Stimulated activated CD8-positive, alpha-beta memory T cell treated with anti-CD3 and anti-CD28 coated beads, Interleukin-12 subunit alpha, Interleukin-12 subunit beta, amount 100 ng/mL, for 24 hours (primary cell): Measurements from ENCODE around the gene KRT6B.

Experiments used
- DNase-seq: peaks from one replicate; pipeline ENCODE4 v3.0.0-alpha.2; 2020; ENCODE audit errors: extremely low read depth

The KRT6B gene

DNA sequence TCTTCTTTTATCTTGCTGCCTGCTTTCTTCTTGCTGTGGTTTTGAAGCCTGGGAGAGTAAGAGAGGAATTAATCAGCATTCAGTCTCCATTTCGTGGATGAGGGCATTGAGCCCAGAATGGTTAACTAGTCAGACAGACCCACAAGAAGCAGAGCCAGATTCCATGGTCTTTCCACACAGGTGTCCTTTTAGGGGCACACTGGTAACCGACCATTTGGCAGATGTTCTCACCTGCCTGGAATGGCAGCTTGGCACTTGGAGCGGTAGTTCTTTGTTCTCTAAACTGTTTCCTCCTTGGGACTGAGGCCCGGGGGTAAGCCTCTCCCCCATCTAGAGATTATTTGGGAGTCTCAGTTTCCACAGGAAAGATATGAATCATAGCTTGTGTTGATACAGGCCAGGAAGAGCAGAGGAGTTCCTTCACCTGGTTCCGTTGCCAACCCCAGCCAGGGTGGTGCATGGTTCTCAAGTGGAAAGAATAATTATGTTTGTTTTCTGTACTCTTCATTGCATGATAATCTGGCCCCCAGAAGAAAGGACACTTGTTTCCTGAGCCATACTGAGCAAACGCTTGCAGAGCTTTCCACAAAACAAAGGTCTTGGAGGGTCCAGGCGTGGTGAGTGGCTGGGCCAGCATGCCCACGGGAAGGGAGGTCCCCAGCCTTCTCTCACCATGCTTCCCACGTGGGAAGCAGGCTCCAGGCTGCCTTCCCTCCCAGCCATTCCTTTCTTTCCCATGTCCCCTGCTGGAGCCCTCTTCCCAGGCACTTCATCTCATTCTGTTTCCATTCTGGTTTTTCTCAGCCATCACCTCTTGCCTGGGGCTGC lies 15.7 kb downstream of the KRT6B start:
- no peak for DNase-seq

DNA sequence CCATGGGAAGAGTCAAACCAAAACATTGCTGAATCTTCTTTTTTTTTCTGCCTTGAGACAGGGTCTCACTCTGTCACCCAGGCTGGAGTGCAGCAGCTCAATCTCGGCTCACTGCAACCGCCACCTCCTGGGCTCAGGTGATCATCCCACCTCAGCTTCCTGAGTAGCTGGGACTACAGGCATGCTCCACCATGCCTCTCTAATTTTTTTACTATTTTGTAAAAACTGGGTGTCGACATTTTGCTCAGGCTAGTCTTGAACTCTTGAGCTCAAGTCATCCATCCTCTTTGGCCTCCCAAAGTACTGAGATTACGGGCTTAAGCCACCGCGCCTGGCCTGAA lies 16.3 kb downstream of the KRT6B start:
- no peak for DNase-seq

DNA sequence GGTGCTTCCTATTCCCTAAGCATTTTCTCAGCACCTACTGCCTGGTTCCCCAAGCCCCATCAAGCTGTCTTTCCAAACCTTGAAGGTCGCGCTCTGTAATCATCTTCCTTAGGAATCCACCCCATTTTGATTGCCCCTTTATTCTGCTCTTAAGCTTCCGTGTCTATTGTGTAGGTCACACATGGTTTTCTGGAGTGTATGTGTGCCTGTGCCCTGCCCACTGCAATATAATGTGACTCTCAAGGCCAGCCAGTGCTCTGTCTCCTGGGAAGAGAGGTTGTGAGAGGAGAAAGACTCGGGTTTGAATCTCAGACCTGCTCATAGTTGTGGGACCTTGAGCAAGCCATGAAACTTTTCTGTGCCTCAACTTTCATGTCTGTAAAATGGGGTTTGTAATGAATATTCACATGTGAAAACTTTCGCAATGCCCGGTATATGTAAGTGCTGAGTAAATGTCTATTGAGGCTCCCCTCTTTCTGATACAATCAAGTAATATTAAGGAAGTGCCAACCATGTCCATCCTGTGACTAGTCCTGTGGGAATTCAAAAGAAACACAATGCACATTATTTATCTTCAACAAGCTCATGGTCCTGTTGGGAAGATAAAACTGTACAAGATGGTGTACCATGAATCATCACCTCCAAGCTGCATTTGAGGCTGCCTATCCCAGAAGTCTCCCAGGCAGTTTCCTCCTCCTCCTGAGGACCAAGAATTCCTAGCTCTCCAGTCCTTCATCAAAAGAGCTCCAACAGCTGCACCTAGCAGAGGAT lies 17.0 kb downstream of the KRT6B start:
- no peak for DNase-seq

DNA sequence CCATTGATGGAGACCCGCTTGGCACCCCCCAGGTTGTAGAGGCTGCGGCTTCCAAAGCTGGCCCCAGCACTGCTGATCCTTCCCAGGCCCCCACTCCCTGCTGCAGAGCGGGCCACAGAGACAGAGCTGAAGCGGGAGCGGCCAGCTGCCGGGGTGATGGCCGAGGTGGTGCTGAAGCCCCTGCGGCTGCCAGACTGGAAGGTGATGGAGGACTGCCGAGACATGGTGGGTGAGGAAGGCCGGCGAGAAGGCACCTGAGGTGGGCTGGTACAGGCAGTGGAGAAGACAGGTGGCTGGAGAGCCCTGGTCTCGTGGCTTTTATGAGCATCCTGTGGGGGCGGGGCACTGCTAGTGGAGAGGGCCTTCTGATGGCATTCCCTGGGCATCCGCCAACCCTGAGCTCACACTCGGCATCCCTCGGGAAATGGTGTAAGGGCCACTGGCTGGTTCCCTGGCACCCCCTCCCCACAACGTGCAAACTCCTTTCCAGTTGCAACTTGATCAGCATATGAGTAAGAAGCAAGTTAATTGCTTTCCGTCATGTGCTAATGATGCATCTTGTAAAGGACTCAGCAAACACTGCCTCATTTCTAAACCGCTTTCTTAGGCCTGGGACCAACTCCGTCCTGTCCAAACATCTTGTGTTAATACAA lies 17.7 kb downstream of the KRT6B start, which contains the start of gene KRT75:
TSS of gene KRT75 (minus strand) at position 291 of the 653 bp plus-strand sequence. CDS start at position 224, 67 bp downstream.
- no peak for DNase-seq

DNA sequence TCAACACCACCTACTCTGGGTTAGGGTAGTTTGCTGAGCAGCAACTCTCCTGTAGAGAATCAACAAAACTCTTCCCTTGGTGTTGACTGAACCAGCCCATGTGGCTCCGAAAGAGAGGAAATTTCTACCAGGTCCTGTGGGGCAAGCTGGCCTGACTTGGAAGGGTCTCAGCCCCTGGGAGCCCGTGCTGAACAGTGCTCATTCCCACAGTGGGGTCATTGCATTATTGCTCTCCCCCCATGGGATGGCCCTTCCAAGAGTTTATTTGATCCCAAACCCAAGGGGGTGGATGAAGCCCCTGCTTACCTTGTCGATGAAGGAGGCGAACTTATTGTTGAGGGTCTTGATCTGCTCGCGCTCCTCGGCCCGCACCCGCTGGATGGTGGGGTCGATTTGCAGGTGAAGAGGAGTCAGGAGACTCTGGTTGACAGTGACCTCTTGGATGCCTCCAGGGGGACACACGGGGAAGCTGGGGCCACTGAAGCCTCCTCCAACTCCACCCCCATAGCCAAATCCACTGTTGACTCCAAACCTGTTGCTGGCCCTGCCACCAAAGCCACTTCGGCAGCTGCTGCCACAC lies 18.4 kb downstream of the KRT6B start:
- no peak for DNase-seq

DNA sequence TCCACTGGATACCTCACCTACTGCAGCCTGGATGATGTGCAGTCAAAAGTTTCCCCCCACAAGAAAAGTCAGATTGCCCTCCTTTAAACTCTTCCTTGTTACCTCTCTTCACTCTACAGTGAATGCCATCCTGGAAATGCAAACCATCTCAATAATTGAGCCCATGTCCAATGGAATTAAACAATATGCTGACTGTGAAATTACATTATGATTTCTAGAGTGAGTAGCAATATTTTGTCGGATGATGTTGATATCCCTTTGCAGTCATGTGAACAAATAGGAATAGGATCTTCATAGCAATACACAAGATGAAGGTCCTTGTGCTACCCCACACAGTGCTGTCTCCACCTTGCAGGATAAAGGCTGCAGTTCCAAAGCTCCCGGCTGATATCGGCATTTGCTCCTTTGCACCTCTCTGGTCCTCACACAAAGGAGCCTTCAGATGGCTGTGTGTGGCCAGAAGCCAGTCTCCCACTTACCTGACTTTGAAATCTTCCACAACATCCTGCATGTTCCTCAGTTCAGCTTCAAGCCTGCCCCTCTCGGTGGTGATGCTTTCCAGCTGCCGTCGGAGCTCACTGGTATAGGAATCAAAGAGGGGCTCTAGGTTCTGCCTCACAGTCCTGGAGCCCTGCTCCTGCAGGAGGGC lies 19.3 kb downstream of the KRT6B start:
- no peak for DNase-seq

DNA sequence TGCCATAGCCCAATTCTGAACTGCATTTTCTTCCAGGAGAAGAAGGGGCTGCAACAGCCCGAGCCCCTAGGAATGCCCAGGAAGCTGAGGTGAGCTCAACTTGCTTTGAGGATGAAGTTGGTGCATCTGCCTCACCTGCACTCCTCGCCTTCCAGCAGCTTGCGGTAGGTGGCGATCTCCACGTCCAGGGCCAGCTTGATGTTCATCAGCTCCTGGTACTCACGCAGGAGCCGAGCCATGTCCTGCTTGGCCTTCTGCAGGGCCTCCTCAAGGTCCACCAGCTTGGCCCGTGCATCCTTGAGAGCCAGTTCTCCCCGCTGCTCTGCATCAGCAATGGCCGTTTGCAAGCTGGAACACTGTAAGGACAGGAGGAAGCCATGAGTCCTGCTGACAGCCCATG lies 23.8 kb downstream of the KRT6B start:
- DNase-seq = no peak

DNA sequence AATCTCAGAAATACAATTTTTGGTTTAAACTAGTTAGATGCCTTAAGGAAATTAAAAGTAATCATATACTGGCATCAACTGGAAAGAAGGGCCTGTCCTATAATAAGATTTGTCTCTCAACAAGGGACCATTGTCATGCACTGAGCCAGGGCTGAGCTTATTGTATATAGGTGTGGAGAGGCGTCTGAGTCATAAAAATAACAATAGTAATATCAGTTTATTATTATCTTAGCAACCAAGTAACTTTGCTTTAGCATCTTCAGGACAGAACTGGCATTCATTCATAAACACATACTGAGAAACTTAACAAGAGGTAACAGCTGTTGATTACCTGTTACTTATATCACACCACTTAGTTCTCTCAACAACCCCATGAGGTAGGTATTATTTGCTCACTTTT lies 24.9 kb downstream of the KRT6B start:
- DNase-seq = no peak

DNA sequence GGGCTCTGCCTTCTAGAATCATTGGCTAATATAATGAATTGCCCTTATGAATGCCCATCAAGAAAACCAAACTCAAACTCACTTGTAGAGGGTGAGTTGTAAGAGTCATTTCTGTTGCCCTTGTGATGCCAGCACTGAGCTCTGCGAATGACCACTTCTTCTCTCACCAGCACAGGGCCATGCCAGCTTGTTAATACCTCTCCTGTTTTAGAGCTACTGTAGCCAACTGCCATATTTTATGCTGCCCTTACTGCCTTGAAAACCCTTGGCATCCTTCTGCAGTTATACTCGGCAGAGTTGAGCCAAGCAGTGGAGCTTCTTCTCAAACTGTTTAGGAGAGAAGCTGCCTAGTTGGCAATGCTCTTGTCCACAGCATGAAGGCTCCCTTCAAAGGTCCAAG lies 25.9 kb downstream of the KRT6B start:
- DNase-seq = no peak

DNA sequence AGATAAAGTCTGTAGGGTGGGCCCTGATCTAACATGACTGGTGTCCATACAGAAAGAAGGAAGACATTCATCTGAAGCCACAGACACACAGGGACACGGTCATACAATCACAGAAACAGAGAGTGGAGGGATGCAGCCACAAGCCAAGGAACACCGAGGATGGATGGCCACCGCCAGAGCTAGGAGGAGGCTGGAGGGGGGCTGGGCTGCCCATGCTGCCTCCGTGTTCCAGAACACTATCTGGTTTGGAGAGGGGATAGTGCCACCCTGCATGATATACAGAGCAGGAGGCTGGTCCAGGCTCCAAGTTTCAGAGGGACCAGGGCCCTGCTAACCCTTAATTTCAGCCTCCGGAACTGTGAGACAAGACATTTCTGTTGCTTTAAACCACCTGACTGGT lies 26.5 kb downstream of the KRT6B start:
- no peak for DNase-seq

DNA sequence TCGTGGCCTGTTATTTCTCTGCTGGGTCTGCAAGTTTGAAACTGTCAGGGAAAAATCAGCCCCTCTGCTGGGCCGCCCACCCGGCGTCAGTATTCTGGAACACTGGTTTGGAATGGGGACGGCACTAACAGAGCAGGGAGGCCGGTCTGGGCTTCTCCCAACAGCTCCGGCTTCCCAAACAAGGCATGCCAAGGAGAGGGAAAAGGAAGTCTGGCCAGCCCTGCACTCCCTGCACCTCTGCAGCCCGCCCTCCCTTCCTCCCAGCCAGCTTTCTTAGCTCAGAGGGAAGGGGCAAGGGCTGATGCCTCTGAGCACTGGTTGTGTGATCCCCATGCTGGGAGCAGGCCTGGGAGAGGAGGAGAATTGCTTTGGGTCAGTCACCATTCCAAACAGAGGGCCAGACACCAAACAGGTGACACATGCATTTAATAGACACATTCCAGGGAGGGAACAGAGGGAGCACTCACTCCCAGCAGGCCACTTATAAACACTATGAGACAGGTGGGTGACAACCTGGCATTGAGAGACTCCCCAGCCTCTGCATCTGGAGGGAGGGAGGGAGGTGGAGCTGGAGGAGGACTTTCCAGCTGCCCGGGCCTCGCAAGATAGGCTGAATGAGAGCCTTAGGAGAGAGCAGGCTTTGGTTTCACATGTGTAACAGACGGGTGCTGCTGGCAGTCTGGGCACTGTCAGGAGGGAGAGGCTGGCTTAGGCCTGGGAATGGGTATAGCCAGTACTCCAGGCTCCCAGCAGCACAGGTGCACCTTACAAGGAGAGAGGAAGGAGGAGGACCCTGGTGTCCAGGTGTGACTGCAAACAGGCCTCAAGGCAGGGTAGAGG lies 28.1 kb downstream of the KRT6B start:
- DNase-seq = no peak

DNA sequence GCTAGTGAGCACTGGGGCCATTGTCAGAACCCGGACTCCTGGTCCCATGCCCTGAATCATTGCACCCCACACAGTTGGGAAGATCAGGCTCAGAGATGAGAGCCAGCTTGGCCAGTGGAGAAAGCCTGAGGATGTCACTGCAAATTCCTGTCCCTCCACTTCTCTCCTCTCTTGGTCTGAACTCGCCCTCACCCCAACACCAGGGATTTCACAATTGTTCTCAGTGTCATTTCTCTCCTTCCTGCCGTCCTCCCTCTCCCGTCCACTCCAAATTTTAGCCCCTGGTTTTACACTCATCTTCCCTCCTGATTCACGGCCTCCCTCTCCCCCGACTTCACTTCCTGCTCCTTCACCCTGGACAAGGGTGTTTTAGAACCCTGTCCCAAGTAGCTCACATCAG lies 28.9 kb downstream of the KRT6B start:
- DNase-seq = no peak

DNA sequence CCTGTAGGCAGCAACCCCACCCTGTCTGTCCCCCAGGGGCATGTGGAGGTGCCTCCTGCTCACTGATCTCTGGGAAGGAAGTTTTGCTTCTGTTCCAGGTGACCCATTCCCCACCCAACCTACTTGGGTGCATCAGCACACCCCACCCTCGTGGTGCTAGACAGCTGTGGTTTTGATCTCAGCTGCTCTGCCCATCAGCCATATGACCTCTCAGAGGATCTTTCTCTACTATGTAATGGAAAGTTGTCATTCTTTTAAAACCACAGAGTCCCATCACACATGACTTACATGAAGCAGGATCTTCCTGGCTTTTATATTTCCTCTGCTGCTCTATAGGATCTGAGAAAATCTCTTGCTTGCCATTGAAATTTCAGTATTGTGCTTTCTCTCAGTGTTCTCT lies 32.3 kb downstream of the KRT6B start:
- DNase-seq = no peak

DNA sequence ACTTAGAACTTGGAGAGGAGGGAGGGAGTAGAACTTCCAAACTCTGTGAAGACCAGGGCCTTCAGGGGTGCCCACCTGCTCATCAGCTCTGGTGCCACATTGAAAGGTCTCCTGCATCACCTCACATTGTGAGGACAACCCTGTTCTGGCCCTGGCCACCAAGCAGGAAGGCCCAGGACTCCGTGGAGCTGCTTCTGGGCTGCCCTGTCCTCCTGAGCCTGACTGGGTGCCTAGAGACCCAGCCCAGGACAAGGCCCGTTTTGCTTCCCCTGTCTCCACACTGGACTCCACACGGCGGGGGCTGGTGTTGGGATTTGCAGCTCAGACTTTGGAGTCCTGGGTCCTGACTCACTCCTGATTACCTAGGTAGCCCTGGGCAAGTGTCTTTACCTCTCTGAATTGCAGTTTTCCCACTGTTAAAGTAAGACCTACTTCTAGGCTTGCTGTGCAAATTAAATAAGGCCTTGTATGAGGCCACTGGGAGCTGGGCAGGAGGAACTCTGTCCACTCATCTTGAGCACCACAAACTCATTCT lies 33.3 kb downstream of the KRT6B start:
- DNase-seq = no peak

DNA sequence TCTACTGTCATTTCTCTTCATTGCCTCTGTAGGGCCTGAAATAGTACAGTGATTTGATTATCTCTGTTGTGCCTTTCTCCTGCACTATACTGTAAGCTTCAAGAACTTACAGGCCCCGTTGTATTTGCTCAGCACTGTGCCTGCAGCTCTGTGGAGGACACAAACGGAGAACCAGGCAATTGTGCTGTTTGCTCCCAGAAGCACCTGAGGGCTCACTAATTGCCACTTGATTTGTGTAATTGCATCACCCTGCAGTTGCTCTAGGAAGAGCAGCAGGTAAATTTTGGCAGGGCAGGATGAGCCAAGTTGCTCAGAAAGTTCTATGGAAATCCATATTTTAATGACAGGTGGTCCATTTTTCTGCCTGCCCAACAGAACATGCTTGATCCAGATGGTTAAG lies 34.2 kb downstream of the KRT6B start:
- DNase-seq = no peak

DNA sequence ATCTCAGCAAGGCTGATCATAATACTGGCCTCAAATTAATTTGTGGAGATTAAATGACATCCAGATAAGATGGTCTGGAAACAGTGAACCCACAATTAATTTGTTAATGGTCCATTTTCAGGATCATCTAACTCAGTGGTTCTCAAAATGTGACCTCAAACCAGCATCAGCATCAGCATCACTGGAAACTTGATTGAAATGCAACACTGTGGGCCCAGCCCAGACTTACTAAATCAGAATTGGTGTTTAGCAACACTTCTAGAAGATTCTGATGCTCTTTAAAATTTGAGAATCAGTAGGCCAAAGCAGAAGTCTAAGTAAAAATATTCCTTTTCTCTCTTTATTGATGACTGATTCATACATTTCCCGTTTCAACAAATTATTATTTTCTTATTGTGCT lies 35.2 kb downstream of the KRT6B start:
- DNase-seq = no peak

DNA sequence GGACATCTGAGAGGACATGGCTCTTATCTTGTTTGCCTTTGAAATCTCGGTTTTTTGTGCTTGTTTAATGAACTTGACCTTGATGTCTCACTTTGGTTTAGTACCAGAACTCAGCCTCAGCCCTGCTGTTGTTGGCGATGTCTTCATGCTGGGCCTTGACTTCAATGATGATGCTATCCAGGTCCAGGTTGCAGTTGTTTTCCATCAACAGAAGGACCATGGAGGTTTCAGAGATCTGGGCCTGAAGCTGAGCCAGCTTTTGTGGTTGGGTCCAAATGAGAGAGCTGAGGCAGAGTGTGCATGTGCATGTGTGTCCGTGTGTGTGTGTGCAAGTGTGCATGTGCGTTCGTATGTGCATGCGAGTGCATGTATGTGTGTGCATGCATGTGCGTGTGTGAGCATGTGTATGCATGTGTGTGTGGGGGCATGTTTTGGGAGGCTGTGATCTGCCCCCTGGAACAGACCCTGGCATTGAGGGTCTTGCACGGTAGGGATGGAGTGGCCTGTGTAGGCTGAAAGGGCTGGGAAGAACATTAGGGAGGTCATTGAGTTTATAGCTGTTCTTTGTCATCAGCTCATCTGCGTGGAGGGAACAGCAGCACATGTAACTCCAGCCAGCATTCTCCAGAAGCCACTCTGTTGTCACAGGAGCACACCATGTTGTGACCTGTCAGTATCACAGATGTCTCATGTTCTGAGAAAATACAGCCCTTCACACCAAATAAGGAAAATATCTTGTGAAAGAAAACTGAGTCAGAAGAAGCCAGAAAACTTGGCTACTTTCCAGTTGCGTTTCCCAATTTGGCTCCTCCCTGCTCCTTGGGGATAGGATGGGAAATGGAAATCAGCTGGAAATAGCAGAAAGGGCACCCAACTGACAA lies 35.8 kb downstream of the KRT6B start:
- DNase-seq = no peak

DNA sequence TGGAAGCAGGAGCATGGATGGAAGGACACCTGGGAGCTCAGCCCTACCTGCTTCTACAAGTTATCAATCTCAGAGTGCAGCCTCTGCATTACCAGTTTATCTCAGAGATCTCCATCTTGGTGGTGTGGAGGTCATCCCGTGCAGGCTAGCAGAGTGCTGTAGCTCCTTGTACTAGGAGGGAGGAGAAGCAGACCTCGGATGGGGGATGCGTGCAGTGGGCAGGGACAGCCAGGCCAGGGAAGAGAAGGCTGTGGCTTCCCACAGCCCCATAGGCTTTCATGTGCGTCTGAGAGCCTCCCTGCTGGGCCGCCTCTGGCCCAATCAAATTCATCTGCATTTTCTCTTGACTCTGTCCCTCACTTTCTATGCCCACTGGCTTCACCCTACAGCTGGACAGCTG lies 37.0 kb downstream of the KRT6B start:
- DNase-seq = no peak

DNA sequence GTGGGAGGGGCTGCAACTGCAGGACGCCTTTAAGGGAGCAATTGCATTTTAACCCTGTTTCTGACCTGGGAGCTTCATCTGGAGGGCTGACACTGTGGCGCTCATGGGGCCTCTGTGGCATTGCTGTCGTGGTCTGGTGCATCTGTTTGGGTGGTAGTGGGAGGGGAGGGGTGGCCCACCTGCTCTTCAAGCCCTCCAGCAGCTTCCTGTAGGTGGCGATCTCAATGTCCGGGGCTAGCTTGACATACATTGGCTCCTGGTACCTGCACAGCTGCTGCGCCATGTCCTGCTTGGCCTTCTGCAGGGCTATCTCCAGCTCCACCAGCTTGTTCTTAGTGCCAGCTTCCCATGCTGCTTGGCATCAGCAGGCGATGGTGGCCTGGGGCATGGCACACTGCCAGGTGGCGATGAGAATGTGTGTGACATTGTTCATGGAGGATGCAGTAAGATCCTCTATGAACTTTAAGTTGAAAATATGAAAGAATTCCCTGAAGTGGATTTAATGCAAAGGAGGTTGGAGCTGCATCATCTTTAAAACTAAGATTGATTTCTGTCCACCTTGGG lies 38.1 kb downstream of the KRT6B start:
- DNase-seq = no peak
